Activated CD4-positive, alpha-beta T cell treated with anti-CD3 and anti-CD28 coated beads for 1 hour (primary cell): ENCODE data around the gene ZNF616.

Experiments used
- DNase-seq: peaks from one replicate; pipeline ENCODE4 v3.0.0-alpha.2; 2020

The ZNF616 gene

GRCh38 chr19:52139252-52140031 is at the start of gene ZNF616:
ZNF616 (minus strand) TSS chr19:52139938; CDS start chr19:52130512, 9,426 bp downstream.
- DNase-seq = peak; percentile 70

GRCh38 chr19:52188822-52189734 is 49.3 kb upstream of the ZNF616 start:
- DNase-seq = no peak

GRCh38 chr19:52187407-52187806 is 47.7 kb upstream of the ZNF616 start:
- DNase-seq = no peak

- DNase-seq = no peak
Measured at GRCh38 chr19:52176574-52176973, 36.8 kb upstream of the ZNF616 start.

GRCh38 chr19:52172347-52172746 is 32.6 kb upstream of the ZNF616 start:
- no peak for DNase-seq

- DNase-seq = peak; percentile 87
Measured at GRCh38 chr19:52171321-52172169, 31.8 kb upstream of the ZNF616 start, which contains the start of gene ZNF836. ZNF836 (minus strand) TSS chr19:52171621; CDS start chr19:52168072, 3,549 bp downstream.

- DNase-seq = no peak
Measured at GRCh38 chr19:52170863-52171320, 31.2 kb upstream of the ZNF616 start.

GRCh38 chr19:52170304-52170703 is 30.6 kb upstream of the ZNF616 start:
- DNase-seq = no peak

GRCh38 chr19:52155596-52156359 is 16.0 kb upstream of the ZNF616 start:
- DNase-seq = no peak

- DNase-seq = no peak
Measured at GRCh38 chr19:52148256-52148655, 8.5 kb upstream of the ZNF616 start.

- DNase-seq = no peak
Measured at GRCh38 chr19:52142001-52142595, 2.4 kb upstream of the ZNF616 start.

- no peak for DNase-seq
Measured at GRCh38 chr19:52141203-52141602, 1.5 kb upstream of the ZNF616 start.

- DNase-seq = peak; percentile 95
Measured at GRCh38 chr19:52140032-52140710, 433 bp upstream of the ZNF616 start.

GRCh38 chr19:52138983-52139251 is 821 bp downstream of the ZNF616 start:
- no peak for DNase-seq

GRCh38 chr19:52138278-52138982 is 1.3 kb downstream of the ZNF616 start:
- DNase-seq = no peak

GRCh38 chr19:52120286-52120685 is 19.5 kb downstream of the ZNF616 start:
- no peak for DNase-seq

GRCh38 chr19:52115526-52116053 is 24.1 kb downstream of the ZNF616 start:
- DNase-seq = no peak

- no peak for DNase-seq
Measured at GRCh38 chr19:52114691-52115090, 25.0 kb downstream of the ZNF616 start.

- no peak for DNase-seq
Measured at GRCh38 chr19:52112624-52113023, 27.1 kb downstream of the ZNF616 start.

GRCh38 chr19:52110780-52111179 is 29.0 kb downstream of the ZNF616 start:
- no peak for DNase-seq
